GM12872 (cell line): ENCODE results near the gene PTGES.

Source experiments
- TF ChIP-seq, protein P1 (sequence below): IDR thresholded peaks from 3 replicates; pipeline ENCODE4 v1.5.1; 2011; ENCODE audit warnings: low read depth, mild to moderate bottlenecking, low read length, moderate library complexity; ENCODE audit not compliant: insufficient read depth

The PTGES gene

DNA sequence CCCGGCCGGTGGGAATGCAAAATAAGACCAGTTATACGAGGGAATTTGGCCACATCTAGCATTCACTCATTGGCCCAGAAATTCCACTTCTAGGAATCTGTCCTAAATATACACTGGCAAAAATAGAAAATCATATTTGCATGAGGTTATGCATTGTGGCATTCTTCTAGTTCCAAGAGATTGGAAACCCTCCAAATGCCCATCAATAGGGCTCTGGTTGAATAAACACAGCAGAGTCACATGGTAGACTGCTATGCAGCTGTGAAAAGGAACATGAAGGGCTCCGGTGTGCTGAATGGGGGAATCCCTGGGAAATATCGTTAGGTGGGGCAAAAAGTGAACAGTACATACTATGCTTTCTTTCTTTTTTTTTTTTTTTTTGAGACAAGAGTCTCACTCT, 36.8 kb downstream of the PTGES start:
- TF ChIP-seq, protein P1, sequence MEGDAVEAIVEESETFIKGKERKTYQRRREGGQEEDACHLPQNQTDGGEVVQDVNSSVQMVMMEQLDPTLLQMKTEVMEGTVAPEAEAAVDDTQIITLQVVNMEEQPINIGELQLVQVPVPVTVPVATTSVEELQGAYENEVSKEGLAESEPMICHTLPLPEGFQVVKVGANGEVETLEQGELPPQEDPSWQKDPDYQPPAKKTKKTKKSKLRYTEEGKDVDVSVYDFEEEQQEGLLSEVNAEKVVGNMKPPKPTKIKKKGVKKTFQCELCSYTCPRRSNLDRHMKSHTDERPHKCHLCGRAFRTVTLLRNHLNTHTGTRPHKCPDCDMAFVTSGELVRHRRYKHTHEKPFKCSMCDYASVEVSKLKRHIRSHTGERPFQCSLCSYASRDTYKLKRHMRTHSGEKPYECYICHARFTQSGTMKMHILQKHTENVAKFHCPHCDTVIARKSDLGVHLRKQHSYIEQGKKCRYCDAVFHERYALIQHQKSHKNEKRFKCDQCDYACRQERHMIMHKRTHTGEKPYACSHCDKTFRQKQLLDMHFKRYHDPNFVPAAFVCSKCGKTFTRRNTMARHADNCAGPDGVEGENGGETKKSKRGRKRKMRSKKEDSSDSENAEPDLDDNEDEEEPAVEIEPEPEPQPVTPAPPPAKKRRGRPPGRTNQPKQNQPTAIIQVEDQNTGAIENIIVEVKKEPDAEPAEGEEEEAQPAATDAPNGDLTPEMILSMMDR, result no peak

DNA sequence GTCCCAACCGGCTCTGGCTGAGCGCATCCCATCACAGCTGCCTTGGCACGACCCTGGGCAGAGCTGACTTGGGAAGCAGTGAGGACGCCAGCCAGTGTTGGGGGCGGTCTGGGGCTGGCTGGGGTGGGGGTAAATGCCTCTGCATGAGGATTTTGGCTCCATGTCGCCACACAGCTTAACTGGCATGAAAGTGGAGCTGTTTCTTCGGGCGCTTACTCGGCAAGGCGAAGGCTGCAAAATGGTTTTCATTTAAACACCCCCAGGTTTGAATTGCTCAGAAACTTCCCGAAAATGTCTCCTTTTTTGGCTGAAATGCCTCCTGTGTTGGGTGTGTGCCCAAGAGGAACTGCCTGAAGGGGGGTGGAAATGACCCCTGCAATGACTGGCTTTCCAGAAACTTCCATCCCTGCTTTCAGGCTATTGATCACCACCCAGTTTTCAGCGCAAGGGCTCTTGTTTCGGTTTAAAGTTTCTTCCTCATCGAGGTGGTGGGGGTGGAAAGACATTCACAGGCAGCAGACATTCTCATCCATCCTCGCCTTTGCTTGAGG, 38.3 kb downstream of the PTGES start:
- TF ChIP-seq, protein P1, result no peak

DNA sequence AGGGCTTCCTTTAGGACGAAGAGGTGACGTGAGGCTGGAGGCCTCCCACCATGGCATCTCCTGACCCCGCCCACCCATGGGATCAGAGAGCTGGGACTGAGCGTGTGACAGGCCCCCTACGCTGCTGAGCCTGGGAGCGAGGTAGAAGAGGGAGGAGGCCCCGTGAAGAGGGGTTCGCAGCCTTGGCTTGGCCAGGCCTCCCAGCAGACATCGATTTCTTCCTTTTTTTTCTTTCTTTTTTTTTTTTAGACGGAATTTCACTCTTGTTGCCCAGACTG, 39.5 kb downstream of the PTGES start:
- TF ChIP-seq, protein P1, result no peak

DNA sequence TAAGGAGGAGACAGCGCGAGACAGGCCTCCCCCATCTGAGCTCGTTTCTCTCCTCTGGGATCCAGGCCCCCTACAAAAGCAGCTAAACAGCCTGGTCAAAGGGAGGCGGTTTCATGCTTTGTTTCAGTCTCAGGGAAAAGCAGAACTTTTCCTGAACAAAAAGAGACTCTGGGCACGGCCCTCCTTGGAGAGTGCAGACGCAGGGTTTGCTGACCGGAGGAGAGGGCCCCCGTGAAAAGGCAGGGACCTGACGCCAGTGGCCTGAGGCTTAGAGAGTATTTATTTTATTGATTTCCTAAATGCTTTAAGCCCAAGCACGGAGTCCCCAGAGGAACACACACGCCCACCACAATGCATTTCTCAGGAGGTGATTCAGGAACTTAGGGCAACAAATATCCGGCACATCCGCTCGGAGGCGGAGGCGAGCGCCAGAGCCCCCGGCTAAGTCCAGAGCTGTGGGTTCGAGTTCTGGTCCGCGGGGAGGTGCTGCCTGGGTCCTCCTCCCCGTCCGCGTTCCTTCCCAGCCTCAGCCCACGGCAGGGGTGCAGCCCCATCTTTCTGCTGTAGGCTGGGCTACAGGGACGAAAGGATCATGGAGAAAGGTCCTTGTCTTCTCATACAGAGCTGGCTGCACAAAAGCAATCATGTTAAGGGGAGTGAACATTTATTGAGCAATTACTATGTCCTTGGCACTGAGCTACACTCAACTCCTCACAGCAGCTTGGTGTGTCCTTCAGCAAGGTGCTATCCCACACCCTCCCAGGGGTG, 40.0 kb downstream of the PTGES start:
- TF ChIP-seq, protein P1, result no peak

DNA sequence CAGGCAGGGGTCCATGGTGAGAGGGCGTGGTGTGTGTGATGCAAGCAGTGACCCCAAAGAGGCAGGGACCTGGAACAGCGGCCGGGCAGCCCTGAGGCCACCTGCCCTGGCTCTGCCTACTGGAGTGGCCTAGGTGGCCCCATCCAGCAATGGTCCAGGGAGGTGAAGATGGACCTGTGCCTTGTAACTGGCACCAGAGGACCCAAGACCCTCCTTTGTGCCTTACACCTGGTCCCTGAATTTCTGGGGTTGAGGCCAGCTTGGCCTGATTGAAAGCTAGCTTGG, 42.7 kb downstream of the PTGES start:
- TF ChIP-seq, protein P1, result no peak

DNA sequence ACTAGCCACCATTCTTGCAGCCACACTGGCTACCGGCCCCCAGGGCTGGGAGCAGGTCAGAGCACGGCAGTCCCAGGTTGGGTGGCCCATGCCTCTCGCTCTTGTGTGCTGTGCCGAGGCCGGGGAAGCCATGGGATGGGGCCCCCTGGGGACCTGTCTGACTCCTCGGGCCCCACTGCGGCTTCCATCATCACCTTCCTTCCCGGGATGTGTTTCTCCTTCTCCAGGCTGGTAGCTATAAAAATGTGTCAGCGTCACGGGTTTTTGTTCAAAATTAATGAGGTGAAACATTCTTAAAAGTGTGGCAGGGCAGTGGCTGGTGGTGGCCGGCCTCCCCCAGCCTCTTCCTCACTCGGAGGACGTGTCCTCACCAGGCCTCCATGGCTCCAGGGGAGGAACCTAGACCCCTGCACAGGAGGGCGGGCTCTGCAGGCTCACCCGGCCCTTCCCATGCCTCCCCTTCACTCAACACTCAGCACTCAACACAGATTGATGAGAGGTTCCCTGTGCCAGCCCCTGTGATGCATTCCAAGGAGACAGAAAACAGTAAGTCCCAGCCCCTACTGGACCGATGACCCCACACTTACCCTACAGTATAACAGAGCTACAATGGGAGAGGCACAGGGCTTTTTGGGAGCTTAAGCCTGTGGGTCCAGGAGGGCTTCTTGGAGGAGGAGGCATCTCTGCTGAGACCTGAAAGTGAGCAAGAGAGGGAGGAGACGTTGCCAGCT, 43.2 kb downstream of the PTGES start:
- TF ChIP-seq, protein P1, result no peak

DNA sequence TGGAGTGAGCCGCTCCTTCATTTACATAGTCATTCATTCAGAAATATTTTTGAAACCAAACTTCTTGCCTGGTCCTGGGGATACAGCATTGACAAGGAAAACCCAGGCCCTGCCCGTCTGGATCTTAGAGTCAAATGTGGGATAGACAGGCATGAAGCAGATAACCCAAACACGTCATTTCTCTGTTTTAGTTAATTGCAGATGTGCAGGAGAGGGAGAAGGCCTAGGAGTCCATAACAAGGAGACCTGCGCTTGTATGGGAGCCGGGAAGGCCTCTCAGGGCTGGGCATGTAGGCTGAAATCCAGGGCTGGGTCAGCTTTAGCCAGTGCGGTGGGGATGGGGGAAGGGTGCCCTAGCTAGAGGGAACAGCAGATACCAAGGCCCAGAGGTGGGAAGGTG, 44.0 kb downstream of the PTGES start:
- TF ChIP-seq, protein P1, result no peak
